Breast epithelium (tissue), 3 donors: ENCODE results near the gene ADORA1.

Experiments
- POLR2AphosphoS5 ChIP-seq, 3 donors: sonication (generic); formaldehyde crosslinking; IDR thresholded peaks; one replicate each; pipeline ENCODE4 v1.6.1; 2017; ENCODE audit warnings: antibody characterized with exemption in 3 of 3
- TF ChIP-seq, protein P1 (sequence below), 3 donors: fragments of 450-650 bp; IDR thresholded peaks; one replicate each; pipeline ENCODE4 v1.5.1; 2016 to 2017; ENCODE audit warnings: antibody characterized with exemption in 3 of 3, mild to moderate bottlenecking in 3 of 3, moderate library complexity in 3 of 3

DNA sequence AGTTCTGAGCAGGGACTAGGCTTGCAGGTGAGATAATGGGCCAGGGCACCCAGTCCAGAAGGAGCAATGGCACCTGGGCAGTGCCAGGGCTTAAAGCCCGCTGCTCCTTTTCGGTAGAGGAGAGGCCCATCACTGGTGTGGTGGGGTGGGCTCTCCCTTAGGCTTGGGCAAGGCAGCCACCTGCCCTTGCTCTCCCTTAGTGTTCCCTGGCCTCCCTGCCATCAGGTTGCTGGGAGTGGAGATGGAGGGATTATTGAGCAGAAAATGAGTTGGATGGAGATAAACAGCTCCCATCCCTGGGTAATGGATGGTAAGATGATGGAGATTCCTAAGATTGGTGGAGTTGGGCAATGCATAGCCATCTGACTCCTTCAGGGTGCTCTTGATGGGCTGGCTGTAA, 49.6 kb upstream of the ADORA1 start:
- no peak for TF ChIP-seq POLR2AphosphoS5 (IDR thresholded peaks at IDR 0.05)
- TF ChIP-seq, protein P1, sequence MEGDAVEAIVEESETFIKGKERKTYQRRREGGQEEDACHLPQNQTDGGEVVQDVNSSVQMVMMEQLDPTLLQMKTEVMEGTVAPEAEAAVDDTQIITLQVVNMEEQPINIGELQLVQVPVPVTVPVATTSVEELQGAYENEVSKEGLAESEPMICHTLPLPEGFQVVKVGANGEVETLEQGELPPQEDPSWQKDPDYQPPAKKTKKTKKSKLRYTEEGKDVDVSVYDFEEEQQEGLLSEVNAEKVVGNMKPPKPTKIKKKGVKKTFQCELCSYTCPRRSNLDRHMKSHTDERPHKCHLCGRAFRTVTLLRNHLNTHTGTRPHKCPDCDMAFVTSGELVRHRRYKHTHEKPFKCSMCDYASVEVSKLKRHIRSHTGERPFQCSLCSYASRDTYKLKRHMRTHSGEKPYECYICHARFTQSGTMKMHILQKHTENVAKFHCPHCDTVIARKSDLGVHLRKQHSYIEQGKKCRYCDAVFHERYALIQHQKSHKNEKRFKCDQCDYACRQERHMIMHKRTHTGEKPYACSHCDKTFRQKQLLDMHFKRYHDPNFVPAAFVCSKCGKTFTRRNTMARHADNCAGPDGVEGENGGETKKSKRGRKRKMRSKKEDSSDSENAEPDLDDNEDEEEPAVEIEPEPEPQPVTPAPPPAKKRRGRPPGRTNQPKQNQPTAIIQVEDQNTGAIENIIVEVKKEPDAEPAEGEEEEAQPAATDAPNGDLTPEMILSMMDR (IDR thresholded peaks at IDR 0.05) = no peak
